ENCODE results near the gene PRPF8.

DNA sequence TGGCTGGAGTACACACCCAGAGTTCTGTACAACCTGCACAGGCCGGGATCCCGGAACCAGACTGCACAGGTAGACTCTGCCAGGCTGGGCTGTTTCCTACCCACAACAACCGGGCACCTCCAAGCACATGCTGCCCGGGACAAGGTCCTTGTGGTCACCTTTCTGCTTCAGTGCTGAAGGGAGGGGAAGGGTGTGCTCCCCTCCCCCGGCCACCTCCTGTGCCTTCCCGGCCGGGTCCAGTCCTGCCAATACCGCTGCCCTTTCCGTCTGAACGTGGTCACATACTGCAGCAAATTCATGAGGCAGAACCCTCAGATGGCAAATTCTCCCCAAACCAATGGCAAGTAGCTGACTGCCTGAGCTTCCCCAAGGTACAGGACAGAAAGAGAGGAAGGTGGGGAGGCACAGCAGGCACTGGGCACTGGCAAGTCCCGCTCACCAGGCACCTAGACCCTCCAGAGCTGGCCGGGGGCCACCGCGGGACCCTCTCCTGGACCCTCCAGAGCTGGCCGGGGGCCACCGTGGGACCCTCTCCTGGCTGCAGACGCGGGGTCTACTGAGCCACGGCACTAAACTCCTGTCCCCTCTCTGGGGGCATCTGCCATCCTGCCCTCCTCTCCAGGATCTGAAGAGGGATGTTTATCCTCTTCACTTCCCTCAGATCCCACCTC is 78.9 kb downstream of the PRPF8 start:
- TF ChIP-seq YY1 (IDR thresholded peaks at IDR 0.05; ENCODE audit: insufficient read depth, insufficient read length) (no peak), SUZ12 (IDR thresholded peaks at IDR 0.05; ENCODE audit: extremely low read depth, insufficient read depth, insufficient read length) (no peak), ZNF274 (IDR thresholded peaks at IDR 0.05; ENCODE audit: low read depth, low read length) (no peak)

Data from NT2/D1 (cell line).